Measurements from ENCODE around the gene LRTM2. TPM values are rescaled to one million over a fixed set of nuclear protein-coding genes. Genes with fewer than 3 reads are reported as not detected.

The LRTM2 gene
- total RNA-seq, 1 donor from 2014 or later, result not detected

DNA sequence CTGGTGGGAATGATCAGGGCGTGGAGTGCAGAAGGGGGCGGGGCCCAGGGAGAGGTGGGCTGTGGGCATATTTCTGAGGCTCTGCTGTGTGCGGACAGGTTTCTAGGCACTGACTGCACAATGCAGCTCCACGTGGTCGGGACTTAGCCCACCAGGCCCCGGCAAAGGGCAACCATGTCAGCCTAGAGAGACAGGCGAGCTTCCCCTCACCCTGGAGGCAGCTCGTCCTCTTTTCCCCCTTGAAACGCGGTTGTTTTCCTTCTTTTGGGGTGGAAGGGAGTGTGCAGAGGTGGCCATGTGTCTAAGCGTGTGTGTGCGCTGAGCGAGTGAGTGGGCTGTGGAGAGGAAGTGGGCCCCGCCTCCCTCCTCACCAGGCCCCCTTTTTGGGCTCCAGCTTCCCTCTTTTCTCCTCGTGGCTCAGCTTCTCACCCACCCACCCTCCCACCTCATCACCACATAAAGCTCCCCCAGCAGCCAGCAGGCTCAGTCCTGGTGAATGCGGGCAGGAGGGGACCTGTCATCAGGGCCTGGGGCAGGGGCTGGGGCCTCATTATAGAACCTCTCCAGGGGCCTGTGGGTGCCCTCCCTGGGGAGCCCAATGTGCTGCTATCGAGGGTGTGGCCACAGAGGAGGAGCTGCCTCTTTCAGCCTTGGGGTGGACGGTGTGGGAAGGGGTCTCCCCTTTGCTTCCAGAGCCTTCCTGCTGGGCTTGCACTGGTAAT, 22.0 kb downstream of the LRTM2 start:
- DNase-seq (ENCODE audit: low spot score), result peak; percentile 81

DNA sequence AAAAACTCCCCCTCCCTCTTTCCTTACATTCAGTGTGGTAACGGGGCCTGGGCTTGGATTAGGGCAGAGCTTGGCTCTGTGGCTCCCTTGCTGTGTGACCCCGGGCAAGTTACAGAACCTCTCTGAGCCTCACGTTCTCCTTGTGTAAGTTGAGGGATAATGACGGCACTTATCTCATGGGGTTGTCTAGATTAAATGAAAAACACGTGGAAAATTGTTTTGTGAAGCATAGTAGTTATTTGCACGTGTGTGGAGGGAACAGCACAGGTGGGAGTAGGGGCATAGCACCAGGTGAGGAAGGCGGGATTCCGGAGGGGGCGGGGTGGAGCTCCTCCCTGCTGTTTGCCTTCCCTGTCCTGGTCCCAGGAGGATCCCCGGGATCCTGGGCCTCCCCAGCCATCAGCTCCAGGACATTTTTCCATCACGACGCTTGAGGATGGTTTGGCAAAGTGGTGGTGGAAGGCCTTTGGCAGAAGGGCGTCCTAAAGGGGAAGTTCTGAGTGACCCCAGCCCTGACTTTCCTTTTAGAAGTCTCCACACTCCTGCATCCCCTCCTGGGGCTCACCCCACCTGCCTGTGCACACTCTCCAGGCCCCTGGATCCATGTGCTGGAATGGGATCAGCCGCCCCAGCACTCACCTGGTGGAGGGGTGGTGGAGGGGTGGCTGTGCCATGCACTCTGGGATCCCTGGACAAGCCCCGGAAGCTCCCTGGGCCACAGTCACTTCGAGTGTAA, 22.7 kb downstream of the LRTM2 start:
- DNase-seq (ENCODE audit: low spot score), result peak; percentile 39

GRCh38 chr12:1843641-1844005, 23.3 kb downstream of the LRTM2 start:
- DNase-seq (ENCODE audit: low spot score), result peak; percentile 47

DNA sequence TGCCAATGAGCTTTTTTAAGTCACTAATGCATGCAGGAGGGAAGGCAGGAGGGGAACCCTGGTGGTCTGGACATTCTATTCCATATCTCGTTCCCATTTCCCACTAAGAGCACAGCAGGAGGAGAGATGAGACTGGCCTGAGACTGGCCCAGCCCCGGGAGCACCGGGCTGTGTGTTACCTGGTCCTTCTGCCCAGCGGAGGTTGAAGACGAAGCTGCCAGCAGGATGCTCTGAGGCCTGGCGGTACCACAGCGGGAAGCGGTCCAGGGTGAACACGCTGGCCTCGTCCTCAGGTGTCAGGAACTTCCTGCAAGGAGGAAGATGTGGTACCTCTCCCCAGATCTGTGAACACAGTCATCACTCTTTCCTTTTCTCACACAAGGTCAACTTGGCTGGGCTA, 23.9 kb downstream of the LRTM2 start:
- DNase-seq (ENCODE audit: low spot score), result peak; percentile 62

DNA sequence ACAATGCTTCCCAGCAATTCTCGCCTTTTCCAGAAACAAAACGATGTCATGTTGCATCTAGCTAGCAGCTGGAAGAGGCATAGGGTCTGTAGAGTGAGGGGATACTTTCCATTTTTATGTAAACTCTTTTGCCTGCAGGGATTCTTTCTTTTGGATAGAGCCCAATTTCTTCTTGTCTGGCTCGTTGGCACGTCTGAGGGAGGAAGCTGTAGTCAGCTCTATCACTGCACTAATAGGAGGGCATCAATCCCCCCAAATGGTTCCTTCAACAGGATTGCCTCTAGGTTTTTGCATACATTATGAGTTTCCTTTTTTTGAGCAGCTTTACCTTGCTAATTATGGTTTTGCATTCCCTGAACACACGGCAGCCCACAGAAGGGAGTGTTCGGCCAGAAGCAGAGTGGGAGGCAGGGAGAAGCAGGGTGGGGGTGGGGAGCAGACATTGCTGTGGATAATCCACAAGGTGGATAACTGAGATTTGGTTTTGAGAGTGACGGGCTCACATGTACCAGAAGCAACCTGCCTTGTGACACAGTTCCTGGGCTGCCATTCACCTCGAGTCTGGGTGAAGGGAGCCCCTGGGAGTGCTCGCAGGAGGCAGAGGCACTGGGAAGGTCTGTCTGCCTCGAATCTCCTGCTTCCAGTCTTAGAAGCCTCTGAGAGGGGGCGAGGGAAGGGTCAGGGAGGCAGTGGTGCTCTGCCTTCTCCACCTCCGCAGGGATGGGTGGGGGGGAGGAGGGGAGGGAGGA, 24.5 kb downstream of the LRTM2 start:
- peak; percentile 62 for DNase-seq (ENCODE audit: low spot score)

GRCh38 chr12:1845427-1845826, 25.1 kb downstream of the LRTM2 start:
- DNase-seq (ENCODE audit: low spot score), result peak; percentile 78

- DNase-seq (ENCODE audit: low spot score), result no peak
Observed at GRCh38 chr12:1845886-1846285, 25.5 kb downstream of the LRTM2 start.

DNA sequence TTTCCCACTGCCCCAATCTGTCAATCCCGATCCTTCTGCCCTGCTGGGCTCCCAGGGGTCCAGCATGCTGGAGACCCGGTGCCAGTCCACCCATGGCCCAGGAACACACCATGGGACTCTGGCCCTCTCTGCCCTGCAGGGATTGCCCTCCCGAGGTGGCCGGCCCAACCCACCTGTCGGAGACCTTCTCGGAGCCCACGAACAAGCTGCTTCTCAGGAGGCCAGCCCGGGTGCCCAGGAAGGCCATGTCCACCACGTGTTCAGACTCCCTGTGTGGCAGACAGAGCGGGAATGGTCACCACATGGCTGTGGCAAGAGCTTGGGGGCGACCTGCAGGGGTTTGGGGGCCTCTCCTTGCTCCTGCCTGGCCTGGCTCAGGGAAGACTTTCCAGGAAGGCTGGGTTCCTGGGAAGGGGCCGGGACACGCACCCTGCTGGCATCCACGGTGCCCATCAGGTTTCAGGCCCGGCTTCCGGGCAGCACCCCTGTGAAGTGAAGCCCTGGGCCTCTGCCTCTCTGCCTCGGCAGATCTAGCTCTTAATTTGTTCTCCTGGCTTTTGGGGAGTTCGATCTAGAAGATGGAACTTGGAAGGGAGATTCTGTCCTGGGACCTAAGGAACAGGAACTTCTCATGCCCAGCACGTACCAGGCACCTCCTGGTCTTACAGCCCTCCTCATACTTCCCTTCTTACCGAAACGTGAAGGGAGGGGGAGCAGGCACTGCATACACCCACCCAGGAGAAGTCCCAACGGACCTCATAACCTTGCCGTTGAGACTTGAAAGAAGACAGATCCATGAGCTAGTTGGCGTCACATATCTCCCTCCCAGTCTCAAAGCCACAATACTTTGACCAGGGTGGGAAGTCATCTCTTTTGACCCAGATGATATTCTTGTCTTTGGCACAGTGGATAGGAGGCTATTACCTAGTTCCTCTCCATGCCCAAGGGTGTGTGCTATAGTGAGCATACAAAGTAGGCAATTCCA, 26.3 kb downstream of the LRTM2 start:
- peak; percentile 83 for DNase-seq (ENCODE audit: low spot score)

DNA sequence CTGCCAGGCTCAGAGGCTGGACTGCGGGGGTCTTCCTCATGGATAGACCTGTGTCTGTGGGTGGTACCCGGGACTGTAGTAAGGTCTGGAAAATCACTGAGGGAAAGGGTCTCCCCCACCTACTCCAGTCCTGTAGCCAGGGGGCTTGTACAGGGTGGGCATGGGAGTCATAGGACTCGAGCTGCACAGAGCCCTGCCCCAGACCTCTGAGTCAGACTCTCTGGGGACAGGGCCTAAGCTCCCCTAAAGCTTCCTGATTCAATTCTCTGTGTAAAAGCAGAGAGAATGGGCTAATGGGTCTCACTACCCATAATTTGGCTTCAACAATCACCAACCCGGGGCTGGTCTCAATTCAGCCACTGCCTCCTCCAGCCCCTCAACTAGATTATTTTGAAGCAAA, 27.0 kb downstream of the LRTM2 start:
- DNase-seq (ENCODE audit: low spot score), result peak; percentile 30

GRCh38 chr12:1848146-1848545, 27.8 kb downstream of the LRTM2 start:
- DNase-seq (ENCODE audit: low spot score), result peak; percentile 49

DNA sequence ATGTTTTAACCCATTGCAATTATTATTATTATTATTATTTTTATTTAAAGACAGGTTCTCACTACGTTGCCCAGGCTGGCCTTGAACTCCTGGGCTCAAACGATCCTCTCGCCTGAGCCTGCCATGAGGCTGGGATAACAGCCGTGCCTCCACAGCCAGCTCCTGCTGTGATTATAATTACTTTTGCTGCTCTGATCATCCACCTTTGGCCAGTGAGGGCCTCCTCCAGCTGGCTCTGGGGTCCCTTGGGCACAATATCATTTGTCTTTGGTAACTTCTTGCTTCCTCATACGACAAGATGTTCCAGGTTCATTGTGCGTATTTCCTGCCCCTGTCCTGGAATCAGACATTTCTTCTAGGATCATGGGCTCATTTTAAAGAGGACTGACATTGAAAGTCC, 28.4 kb downstream of the LRTM2 start:
- peak; percentile 43 for DNase-seq (ENCODE audit: low spot score)

DNA sequence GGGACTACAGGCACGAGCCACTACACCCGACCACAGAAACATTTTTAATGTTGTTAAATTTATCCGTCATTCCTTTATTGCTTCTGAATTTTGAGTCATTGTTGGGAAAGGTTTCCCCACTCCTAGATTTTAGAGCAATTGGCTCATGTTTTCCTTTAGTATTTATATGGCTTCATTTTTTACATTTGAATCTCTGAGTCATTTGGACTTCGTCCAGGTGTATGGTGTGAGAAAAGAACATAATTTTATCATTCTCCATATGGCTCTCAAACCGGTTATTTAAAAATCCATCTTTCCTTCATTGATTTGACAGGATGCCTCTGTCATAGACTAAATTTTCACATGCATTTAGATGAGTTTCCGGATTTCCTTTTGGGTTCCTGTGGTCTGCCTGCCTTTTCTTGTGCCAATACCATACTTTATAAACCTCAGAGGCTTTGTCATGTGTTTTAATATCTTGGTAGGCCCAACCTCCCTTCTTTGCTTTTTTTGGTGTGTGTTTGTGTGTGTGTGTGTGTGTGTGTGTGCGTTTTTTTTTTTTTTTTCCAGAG, 30.9 kb downstream of the LRTM2 start:
- no peak for DNase-seq (ENCODE audit: low spot score)

- no peak for DNase-seq (ENCODE audit: low spot score)
Observed at GRCh38 chr12:1852076-1852475, 31.7 kb downstream of the LRTM2 start.

DNA sequence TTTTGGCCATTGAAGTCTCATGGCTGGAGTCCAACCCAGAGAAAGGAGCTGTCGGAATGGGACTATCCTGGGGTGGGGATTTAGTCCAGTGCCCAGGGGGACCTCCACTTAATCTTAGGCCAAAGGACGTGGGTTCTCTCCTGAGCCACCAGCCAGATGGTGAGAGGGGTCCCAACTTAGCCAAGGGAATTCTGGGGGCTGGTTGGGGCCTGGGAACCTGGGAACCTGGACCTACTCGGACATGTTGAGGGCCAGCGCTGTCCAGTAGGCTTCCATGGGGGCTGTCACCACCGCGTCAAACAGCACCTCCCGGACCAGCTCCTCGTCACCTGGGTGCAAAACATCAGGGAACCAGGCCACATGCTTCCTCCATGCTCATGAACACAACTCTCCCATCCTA, 33.4 kb downstream of the LRTM2 start:
- peak; percentile 78 for DNase-seq (ENCODE audit: low spot score)

- DNase-seq (ENCODE audit: low spot score), result peak; percentile 47
Observed at GRCh38 chr12:1855241-1855640, 34.9 kb downstream of the LRTM2 start.

GRCh38 chr12:1857086-1857485, 36.7 kb downstream of the LRTM2 start:
- peak; percentile 43 for DNase-seq (ENCODE audit: low spot score)

GRCh38 chr12:1857821-1858220, 37.5 kb downstream of the LRTM2 start:
- DNase-seq (ENCODE audit: low spot score), result peak; percentile 64

DNA sequence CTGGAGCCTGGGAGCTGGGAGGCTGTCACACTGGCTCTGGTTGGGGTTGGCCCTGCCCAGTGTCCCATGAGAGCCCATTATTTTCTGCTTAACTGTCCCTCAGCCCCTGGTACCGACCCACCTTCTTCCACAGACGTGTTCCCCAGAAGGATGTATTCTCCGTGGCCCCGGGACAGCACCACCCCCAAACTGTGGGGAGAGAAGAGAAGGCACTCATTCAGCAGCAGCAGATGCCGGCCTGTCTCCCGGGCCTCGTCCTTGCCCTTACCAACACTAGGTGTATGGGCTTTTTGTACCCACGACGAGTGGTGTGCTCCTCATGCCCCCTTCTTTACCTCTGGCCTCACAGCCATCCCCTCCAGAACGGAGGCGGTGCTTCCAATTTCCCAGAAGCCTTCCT, 38.1 kb downstream of the LRTM2 start:
- peak; percentile 76 for DNase-seq (ENCODE audit: low spot score)

DNA sequence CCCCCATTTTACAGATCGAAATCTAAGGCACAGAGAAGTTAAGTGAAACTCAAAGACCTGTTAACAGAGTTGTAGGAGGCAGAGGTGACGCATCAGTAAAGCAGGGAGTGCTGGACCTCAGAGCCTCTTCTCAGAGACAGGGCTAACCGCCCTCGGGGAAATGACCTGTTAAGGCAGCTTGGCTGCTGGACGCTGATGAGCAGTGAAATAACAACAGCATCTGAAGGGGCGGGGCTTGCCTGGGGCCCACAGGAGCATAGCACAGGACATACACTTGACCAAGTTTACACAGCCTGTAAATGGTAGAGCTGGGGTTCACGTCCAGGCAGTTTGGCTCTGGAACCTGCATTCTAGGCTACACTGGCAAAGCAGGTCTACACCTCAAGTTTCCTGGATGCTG, 39.3 kb downstream of the LRTM2 start:
- DNase-seq (ENCODE audit: low spot score), result peak; percentile 49

DNA sequence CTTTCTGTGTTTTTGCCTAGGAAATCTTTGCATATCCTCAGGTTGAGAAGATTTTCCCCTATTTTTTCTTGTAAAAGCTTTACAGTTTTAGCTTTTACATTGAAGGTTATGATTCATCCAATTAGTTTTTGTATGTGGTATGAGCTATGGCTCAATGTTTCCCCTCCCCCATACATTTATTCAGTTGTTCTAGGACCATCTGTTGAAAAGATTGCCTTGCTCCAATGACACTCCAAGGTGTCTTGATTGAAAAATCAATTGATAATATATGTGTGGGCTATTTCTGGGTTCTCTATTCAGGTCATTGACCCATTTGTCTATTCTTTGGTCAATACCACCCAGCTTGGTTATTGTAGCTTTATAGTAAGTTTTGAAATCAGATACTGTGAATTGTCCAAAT, 42.6 kb downstream of the LRTM2 start:
- DNase-seq (ENCODE audit: low spot score), result no peak

DNA sequence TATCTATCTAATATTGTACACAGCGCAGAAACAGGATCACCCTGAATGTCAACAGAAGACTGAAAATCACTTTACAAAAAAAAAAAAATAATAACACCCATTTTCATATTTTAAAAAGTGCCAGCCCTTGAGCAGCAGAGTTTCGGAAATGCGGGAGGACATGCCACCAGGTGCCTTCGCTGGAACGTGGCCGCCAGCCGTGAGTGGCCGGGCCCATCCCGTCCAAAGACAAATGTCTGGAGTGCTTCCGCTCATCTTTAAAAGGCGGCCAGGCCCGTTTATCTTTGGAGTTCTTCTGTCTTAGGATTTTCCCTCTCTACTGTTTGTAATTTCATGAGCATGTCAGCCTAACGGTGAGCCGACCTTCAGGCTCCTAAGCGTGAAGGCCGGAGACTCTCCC, 43.5 kb downstream of the LRTM2 start:
- peak; percentile 71 for DNase-seq (ENCODE audit: low spot score)
